Stomach (tissue), 9 donors: ENCODE measurements around the gene ZNF778. TPM values are rescaled to one million over a fixed set of nuclear protein-coding genes. Genes with fewer than 3 reads are reported as not detected.

Source experiments
- DNase-seq, 2 donors: peaks; one replicate each; pipeline versions ENCODE4 v3.0.0 to v3.0.0-alpha.2; 2013 to 2019
- H3K27ac ChIP-seq, 5 donors: fragments of 200-600 bp in 4 of 5; sonication (generic) in 4 of 5; one replicate each; pipeline ENCODE4 v1.5.1; 2013 to 2019; ENCODE audit warnings: mild to moderate bottlenecking in 1 of 5, moderate library complexity in 1 of 5
- H3K27me3 ChIP-seq, 3 donors: fragments of 200-600 bp; sonication (generic); one replicate each; pipeline ENCODE4 v1.5.1; 2017 to 2019; ENCODE audit warnings: mixed run types in 1 of 3
- H3K36me3 ChIP-seq, 4 donors: fragments of 200-600 bp; sonication (generic); 1 replicate in 3 of 4; 2 replicates in 1 of 4; pipeline ENCODE4 v1.5.1; 2016 to 2019
- H3K4me1 ChIP-seq, 4 donors: fragments of 200-600 bp; sonication (generic); one replicate each; pipeline ENCODE4 v1.5.1; 2016 to 2019
- H3K4me3 ChIP-seq, 4 donors: fragments of 200-600 bp; sonication (generic) in 3 of 4; one replicate each; pipeline ENCODE4 v1.5.1; 2016 to 2019; ENCODE audit warnings: mild to moderate bottlenecking in 1 of 4
- H3K9me3 ChIP-seq, 4 donors: fragments of 200-600 bp; sonication (generic); one replicate each; pipeline ENCODE4 v1.5.1; 2016 to 2019
- EP300 ChIP-seq: sonication (generic); formaldehyde crosslinking; IDR thresholded peaks from one replicate; pipeline ENCODE4 v1.6.1; 2017; ENCODE audit warnings: antibody characterized with exemption
- POLR2A ChIP-seq, 4 donors: fragments of 450-650 bp; IDR thresholded peaks; one replicate each; pipeline ENCODE4 v1.6.1; 2016; ENCODE audit warnings: antibody characterized with exemption in 4 of 4, control low read depth in 2 of 4, mild to moderate bottlenecking in 1 of 4, moderate library complexity in 1 of 4
- POLR2AphosphoS5 ChIP-seq, 3 donors: sonication (generic); formaldehyde crosslinking; IDR thresholded peaks; one replicate each; pipeline ENCODE4 v1.6.1; 2016; ENCODE audit warnings: antibody characterized with exemption in 3 of 3
- WGBS, 5 donors: extraction: QIAGEN DNeasy Blood & Tissue Kit in 3 of 5; methylation state at CpG; one replicate each; pipeline versions ENCODE4 v1.1.5 to v1.1.7; 2013 to 2018; 5-methylcytosine and 5-hydroxymethylcytosine counted together
- intact Hi-C: fragments of 100-400 bp; cut with DNase I; formaldehyde crosslinking; loops from one replicate; pipeline ENCODE4 v1.15.1; 2023; ENCODE audit warnings: low total_unique reads
- polyA plus RNA-seq, 3 donors: library from polyadenylated mRNA; stranded (reverse); fragments of 200-250 nt; gene quantifications; one replicate each; pipeline ENCODE4 v1.2.3, GENCODE V29; 2013
- total RNA-seq, 5 donors: library from RNA; depleted of rRNA; stranded (reverse); fragments of >200 nt; gene quantifications; one replicate each; pipeline versions ENCODE4 v1.1.0 to v1.2.3, GENCODE V29; 2014 to 2016
- TF ChIP-seq, protein P1 (sequence below), 7 experiments: fragments of 450-650 bp in 4 of 7; fragments of 200-600 bp in 3 of 7; sonication (generic) in 3 of 7; IDR thresholded peaks; one replicate each; pipeline ENCODE4 v1.5.1; 2016 to 2019; ENCODE audit warnings: antibody characterized with exemption in 7 of 7, control low read depth in 2 of 7, mild to moderate bottlenecking in 1 of 7
- donor health status: healthy with polysubstance abuse.
- donor health status: Bipolar disorder and iron deficiency.
- donor health status: healthy.

The ZNF778 gene
- total and polyA plus RNA-seq, 8 donors, result 1.2 to 11.7 (median 4.5) TPM

DNA sequence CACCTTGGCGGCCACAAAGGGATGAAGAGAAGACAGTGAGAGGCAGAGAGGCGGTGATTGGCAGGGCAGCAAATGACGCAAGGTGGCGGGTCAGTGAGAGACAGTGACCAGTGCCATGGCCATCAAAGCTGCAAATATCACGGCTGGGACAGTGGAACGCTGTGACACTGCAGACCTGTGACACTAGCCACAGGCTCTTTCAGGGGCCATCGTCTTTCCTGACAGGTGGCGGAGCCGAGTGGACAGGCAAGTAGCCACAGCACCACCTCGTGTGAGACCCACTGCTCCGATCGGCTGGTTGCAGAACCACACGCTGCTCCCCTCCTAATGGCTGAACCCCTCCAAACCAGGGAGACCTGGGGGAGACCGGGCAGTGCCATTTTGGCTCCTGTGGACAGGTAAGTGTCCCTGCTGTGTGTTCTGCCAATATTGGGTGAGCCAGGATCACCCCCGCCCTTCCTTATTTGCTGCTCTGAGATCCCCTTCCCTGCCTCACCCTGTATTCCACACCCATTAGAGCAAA is 7.9 kb upstream of the ZNF778 start:
- no peak for TF ChIP-seq POLR2AphosphoS5 (IDR thresholded peaks at IDR 0.05)
- TF ChIP-seq, protein P1, sequence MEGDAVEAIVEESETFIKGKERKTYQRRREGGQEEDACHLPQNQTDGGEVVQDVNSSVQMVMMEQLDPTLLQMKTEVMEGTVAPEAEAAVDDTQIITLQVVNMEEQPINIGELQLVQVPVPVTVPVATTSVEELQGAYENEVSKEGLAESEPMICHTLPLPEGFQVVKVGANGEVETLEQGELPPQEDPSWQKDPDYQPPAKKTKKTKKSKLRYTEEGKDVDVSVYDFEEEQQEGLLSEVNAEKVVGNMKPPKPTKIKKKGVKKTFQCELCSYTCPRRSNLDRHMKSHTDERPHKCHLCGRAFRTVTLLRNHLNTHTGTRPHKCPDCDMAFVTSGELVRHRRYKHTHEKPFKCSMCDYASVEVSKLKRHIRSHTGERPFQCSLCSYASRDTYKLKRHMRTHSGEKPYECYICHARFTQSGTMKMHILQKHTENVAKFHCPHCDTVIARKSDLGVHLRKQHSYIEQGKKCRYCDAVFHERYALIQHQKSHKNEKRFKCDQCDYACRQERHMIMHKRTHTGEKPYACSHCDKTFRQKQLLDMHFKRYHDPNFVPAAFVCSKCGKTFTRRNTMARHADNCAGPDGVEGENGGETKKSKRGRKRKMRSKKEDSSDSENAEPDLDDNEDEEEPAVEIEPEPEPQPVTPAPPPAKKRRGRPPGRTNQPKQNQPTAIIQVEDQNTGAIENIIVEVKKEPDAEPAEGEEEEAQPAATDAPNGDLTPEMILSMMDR (IDR thresholded peaks at IDR 0.05), result no peak
- TF ChIP-seq POLR2A (IDR thresholded peaks at IDR 0.05), result no peak
- TF ChIP-seq EP300, result no peak
- Histone ChIP-seq H3K4me1 (peaks cover 0 to 4% (median 0%) of the 10 kb centered on the region in 4 donors), H3K27me3 (peaks cover 0 to 40% (median 0%) of the 10 kb centered on the region in 3 donors), H3K4me3 (no peak overlapping the region), H3K36me3 (no peaks in the 10 kb centered on the region), H3K27ac (no peak overlapping the region), H3K9me3 (no peaks in the 10 kb centered on the region)
- WGBS, 5 donors, result 52 to 61% (median 59%) methylated on average over 14 to 15 of the region's 15 CpGs
- DNase-seq, result no peak
- intact Hi-C loops, result loop anchor here (10.0 kb wide), 1 partner anchor 475 kb away; no protein-coding TSS in a partner anchor

- 65 to 75% (median 71%) methylated on average over 10 to 11 of the region's 11 CpGs for WGBS, 5 donors
- H3K9me3 ChIP-seq, result no peaks in the 10 kb centered on the region
- no peak for TF ChIP-seq EP300
- H3K4me3 ChIP-seq, result no peak overlapping the region
- H3K27me3 ChIP-seq, result peaks cover 0 to 33% (median 0%) of the 10 kb centered on the region in 3 donors
- intact Hi-C loops, result loop anchor here (10.0 kb wide), 1 partner anchor 476 kb away; no protein-coding TSS in a partner anchor
- H3K27ac ChIP-seq, result no peak overlapping the region
- no peaks in the 10 kb centered on the region for H3K36me3 ChIP-seq
- peaks cover 0 to 5% (median 4%) of the 10 kb centered on the region in 4 donors for H3K4me1 ChIP-seq
- DNase-seq, result no peak
Observed at GRCh38 chr16:89210165-89210903, 7.2 kb upstream of the ZNF778 start.

DNA sequence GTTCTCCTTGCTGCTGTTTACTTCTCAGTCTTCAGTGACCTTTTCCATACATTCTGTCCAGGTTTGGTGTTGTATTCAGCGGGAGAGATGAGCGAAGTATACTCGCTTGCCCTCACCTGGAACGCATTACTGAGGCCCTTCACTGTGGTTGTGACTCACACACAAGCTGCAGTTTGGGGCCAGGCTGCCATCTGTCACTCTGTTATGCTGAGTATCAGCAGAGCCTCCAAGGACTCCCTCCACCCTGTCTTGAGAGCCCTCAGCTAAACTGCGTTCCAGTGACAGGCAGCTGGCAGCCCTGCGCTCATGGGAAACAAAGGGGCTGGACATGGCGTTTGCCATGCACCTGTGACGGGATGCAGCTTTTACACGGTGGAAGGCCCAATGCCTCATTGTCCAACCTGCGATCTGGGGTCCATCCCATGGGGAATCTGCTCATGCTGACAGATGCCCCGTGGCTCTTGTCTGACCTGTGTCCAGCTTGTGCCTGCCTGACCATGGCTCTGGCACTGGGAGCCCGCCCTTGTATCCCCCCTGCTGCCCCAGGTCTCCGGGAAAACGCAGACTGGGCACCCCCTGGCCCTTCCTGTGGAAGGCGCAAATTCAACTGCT is 6.5 kb upstream of the ZNF778 start:
- TF ChIP-seq POLR2AphosphoS5 (IDR thresholded peaks at IDR 0.05) (no peak), EP300 (no peak), POLR2A (IDR thresholded peaks at IDR 0.05) (no peak)
- TF ChIP-seq, protein P1 (IDR thresholded peaks at IDR 0.05), result no peak
- H3K4me1 ChIP-seq, result peaks cover 4 to 12% (median 8%) of the 10 kb centered on the region in 4 donors
- no peaks in the 10 kb centered on the region for H3K36me3 ChIP-seq
- H3K9me3 ChIP-seq, result no peaks in the 10 kb centered on the region
- DNase-seq, result no peak
- no peak overlapping the region for H3K4me3 ChIP-seq
- no peak overlapping the region for H3K27ac ChIP-seq
- H3K27me3 ChIP-seq, result peaks cover 0 to 26% (median 0%) of the 10 kb centered on the region in 3 donors
- 65 to 73% (median 68%) methylated on average over 11 to 15 of the region's 15 CpGs for WGBS, 5 donors
- intact Hi-C loops, result loop anchor here (10.0 kb wide), 1 partner anchor 476 kb away; no protein-coding TSS in a partner anchor

DNA sequence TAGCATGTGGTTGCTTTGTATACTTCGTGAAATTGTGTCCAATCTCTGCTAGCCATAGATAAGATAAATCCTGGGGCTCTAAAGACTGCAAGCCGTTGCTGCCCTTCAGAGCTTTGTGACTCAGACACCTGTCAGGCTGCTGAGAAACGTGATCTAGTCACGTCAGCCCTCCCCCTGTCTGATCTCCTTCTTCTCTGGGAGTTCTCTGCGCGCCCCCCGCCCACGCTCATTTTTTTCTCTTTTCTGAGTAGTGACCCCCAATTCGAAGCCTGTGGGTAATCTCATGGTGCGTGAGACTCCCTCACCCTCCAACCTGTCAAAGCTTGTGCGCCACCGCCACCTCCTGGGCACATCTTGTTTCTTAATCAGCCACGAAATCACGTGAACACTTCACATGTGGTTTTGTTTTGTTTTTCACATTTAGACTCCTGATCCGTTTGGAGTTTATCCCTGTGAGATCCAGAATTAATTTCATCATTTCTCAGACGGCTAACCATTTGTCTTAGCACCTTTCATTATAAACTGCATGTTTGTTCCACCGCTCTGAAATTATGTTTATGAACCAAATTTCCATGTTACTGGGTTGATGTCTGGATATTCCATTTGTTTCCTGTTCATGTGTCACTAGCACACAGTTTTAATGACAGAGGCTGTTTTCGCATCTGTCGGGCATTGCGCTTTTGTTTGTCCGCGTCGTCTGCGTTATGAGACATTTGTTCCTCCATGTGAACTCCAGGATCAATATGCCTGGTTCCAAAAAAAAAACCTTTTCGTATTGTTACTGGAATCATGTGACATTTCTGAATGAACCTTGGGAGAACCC is 977 bp upstream of the ZNF778 start:
- Histone ChIP-seq H3K36me3 (peaks cover 5 to 22% (median 16%) of the 10 kb centered on the region in 4 donors), H3K27ac (peak overlapping the region; percentile 49 to 98 (median 96)), H3K4me3 (peak overlapping the region; percentile 65 to 99 (median 84)), H3K27me3 (no peaks in the 10 kb centered on the region), H3K9me3 (no peaks in the 10 kb centered on the region), H3K4me1 (peaks cover 22 to 40% (median 36%) of the 10 kb centered on the region in 4 donors)
- intact Hi-C loops, result loop anchor here (10.0 kb wide), 1 partner anchor 482 kb away; no protein-coding TSS in a partner anchor
- no peak for TF ChIP-seq EP300
- TF ChIP-seq POLR2A (IDR thresholded peaks at IDR 0.05), result no peak
- TF ChIP-seq POLR2AphosphoS5 (IDR thresholded peaks at IDR 0.05), result peak in 2 of 3 donors; percentile 67 to 74
- TF ChIP-seq, protein P1 (IDR thresholded peaks at IDR 0.05), result peak in 5 of 7 experiments; percentile 46 to 88 (median 60)
- peak; percentile 82 to 93 for DNase-seq
- WGBS, 5 donors, result 0 to 1% (median 1%) methylated on average over 25 of the region's 25 CpGs
